ENCODE results near the gene CREM. TPM values are rescaled to one million over a fixed set of nuclear protein-coding genes. Genes with fewer than 3 reads are reported as not detected.

Gene CREM
- total RNA-seq, 1 experiment from 2014 or later = 20.0 TPM

GRCh38 chr10:35166607-35167006 lies 40.0 kb downstream of the CREM start:
- peaks cover 0 to 4% (median 3%) of the 10 kb centered on the region in 3 experiments; a peak in 2 of 7 replicates for H3K36me3 Mint-ChIP-seq (ENCODE audit: insufficient read depth in 1 of 3, low read depth in 3 of 3)
- H3K27me3 Mint-ChIP-seq (ENCODE audit: low read depth) = no peaks in the 10 kb centered on the region
- H2BK20ac ChIP-seq (ENCODE audit: low read depth, low read length, poor library complexity, severe bottlenecking) = no peak overlapping the region
- H3K27ac ChIP-seq (ENCODE audit: insufficient read length, low read depth, low read length) = no peak overlapping the region
- no peak overlapping the region for H3K4me3 Mint-ChIP-seq
- TF ChIP-seq CTCF (conservative IDR thresholded peaks at IDR 0.05) = no peak
- DNase-seq = no peak
- no peaks in the 10 kb centered on the region for H3K79me2 ChIP-seq (ENCODE audit: insufficient read depth, low read length)
- H2AFZ ChIP-seq (ENCODE audit: low read length) = no peak overlapping the region
- no peak overlapping the region for H2BK5ac ChIP-seq (ENCODE audit: insufficient read length, low read length)
- no peak overlapping the region for H4K8ac ChIP-seq (replicated peaks; ENCODE audit: insufficient read length, low read depth, low read length)
- no peaks in the 10 kb centered on the region for H4K20me1 ChIP-seq (ENCODE audit: control insufficient read depth, insufficient read depth, insufficient read length)
- H2BK12ac ChIP-seq (ENCODE audit: insufficient read length, low read depth, low read length) = no peak overlapping the region
- H3K27ac Mint-ChIP-seq = no peak overlapping the region
- H3K23me2 ChIP-seq (ENCODE audit: insufficient read length, low read depth, low read length, poor library complexity, severe bottlenecking) = no peaks in the 10 kb centered on the region
- no peaks in the 10 kb centered on the region for H3K9me3 ChIP-seq (ENCODE audit: control insufficient read depth, low read depth, low read length)
- peaks cover 7% of the 10 kb centered on the region in 2 experiments; a peak in 4 of 5 replicates for H3K9me3 Mint-ChIP-seq
- no peaks in the 10 kb centered on the region for H3K4me1 ChIP-seq (ENCODE audit: insufficient read depth, low read length)
- no peak overlapping the region for H3K14ac ChIP-seq (ENCODE audit: insufficient read depth, low read length)
- no peak overlapping the region for H3K9ac ChIP-seq (ENCODE audit: extremely low read depth, insufficient read length, low read length)
- no peak overlapping the region for H2AK5ac ChIP-seq (ENCODE audit: insufficient read length, low read length)
- H3T11ph ChIP-seq (ENCODE audit: low read length) = no peak overlapping the region
- no peaks in the 10 kb centered on the region for H3K79me1 ChIP-seq (ENCODE audit: insufficient read depth, low read depth, low read length, poor library complexity, severe bottlenecking)
- no peak overlapping the region for H3K56ac ChIP-seq (ENCODE audit: insufficient read length, low read depth, low read length)
- no peak overlapping the region for H4K5ac ChIP-seq (ENCODE audit: insufficient read length, low read depth, low read length)
- H3K27me3 ChIP-seq (ENCODE audit: insufficient read depth, low read length) = no peaks in the 10 kb centered on the region
- no peak overlapping the region for H3K4ac ChIP-seq (ENCODE audit: low read depth, low read length)
- H4K91ac ChIP-seq (ENCODE audit: insufficient read length, low read depth, low read length) = no peak overlapping the region
- WGBS (ENCODE audit: extremely low coverage, insufficient read length, low lambda C conversion rate) = no CpG with 5 or more reads among the region's 6 CpGs
- H2BK120ac ChIP-seq (ENCODE audit: low read depth, low read length, poor library complexity, severe bottlenecking) = no peak overlapping the region
- H2BK15ac ChIP-seq (ENCODE audit: low read depth, low read length) = no peak overlapping the region
- no peak overlapping the region for H3K18ac ChIP-seq (ENCODE audit: insufficient read length, low read depth, low read length)
- H3K4me1 Mint-ChIP-seq = no peaks in the 10 kb centered on the region
- no peak overlapping the region for H3K4me2 ChIP-seq (ENCODE audit: insufficient read depth, insufficient read length, low read length)
- no peak overlapping the region for H3K23ac ChIP-seq (ENCODE audit: insufficient read length, low read depth, low read length)
